ENCODE results near the gene NAA40.
A peak's percentile ranks its signal among the peaks of the same experiment; 100 is the strongest.

NAA40 gene

GRCh38 chr11:63938479-63939396 is at the start of gene NAA40 (continued):
- TF ChIP-seq PRDM6 (tag by site-specific recombination; IDR thresholded peaks at IDR 0.05) (no peak), ZNF488 (tag by site-specific recombination; IDR thresholded peaks at IDR 0.05) (no peak), OSR2 (tag by site-specific recombination; IDR thresholded peaks at IDR 0.05) (no peak), ZNF596 (tag by site-specific recombination; IDR thresholded peaks at IDR 0.05) (no peak), WT1 (tag by site-specific recombination; IDR thresholded peaks at IDR 0.05) (peak; percentile 53; the same call in 1 of the 2 replicates), ZEB2 (tag by site-specific recombination; IDR thresholded peaks at IDR 0.05) (peak; percentile 48; the same call in 1 of the 2 replicates), ELK4 (IDR thresholded peaks at IDR 0.05; ENCODE audit: borderline replicate concordance, low read depth, low read length) (no peak), ZBTB48 (tag by site-specific recombination; IDR thresholded peaks at IDR 0.05) (peak; percentile 46; the same call in 1 of the 2 replicates), KLF8 (tag by site-specific recombination; IDR thresholded peaks at IDR 0.05) (0 out of 2 replicates have a peak, but pooled peaks have one; percentile 20), OVOL3 (tag by site-specific recombination; IDR thresholded peaks at IDR 0.05) (no peak), ZNF530 (tag by site-specific recombination; IDR thresholded peaks at IDR 0.05; ENCODE audit: low read depth) (no peak), ZNF423 (tag by site-specific recombination; IDR thresholded peaks at IDR 0.05) (peak; percentile 62; the same call in 1 of the 2 replicates), ZNF76 (tag by site-specific recombination; IDR thresholded peaks at IDR 0.05; ENCODE audit: borderline replicate concordance, low read depth) (0 out of 2 replicates have a peak, but pooled peaks have one; percentile 23), FEZF1 (tag by site-specific recombination; IDR thresholded peaks at IDR 0.05) (no peak), ZNF518A (tag by site-specific recombination; conservative IDR thresholded peaks at IDR 0.05; ENCODE audit: low read depth) (no peak), ZNF132 (tag by site-specific recombination; IDR thresholded peaks at IDR 0.05; ENCODE audit: borderline replicate concordance) (no peak), KLF10 (tag by site-specific recombination; IDR thresholded peaks at IDR 0.05) (peak; percentile 47; the same call in 1 of the 2 replicates), ZBTB10 (tag by site-specific recombination; IDR thresholded peaks at IDR 0.05) (peak; percentile 67), ZNF580 (tag by site-specific recombination; IDR thresholded peaks at IDR 0.05) (no peak), ZNF624 (tag by site-specific recombination; IDR thresholded peaks at IDR 0.05) (no peak), SP7 (tag by site-specific recombination; IDR thresholded peaks at IDR 0.05) (peak; percentile 11; the same call in 1 of the 2 replicates), INSM2 (tag by site-specific recombination; IDR thresholded peaks at IDR 0.05) (0 out of 2 replicates have a peak, but pooled peaks have one; percentile 18), ZBTB17 (tag by site-specific recombination; IDR thresholded peaks at IDR 0.05) (peak; percentile 85)

All from HEK293 (cell line).